Measurements from ENCODE around the gene DDX56. TPM values are rescaled to one million over a fixed set of nuclear protein-coding genes. Genes with fewer than 3 reads are reported as not detected.

The DDX56 gene
- total and polyA plus RNA-seq, 9 of the 15 experiments (the other 6 are each of a cell fraction or from before 2014, with no cell fraction given), result 33.0 to 145 (median 102) TPM

- no peak for TF ChIP-seq ZNF644 (tag; IDR thresholded peaks at IDR 0.05; ENCODE audit: low read depth)
- no peak for TF ChIP-seq MAFG (tag; conservative IDR thresholded peaks at IDR 0.05)
- no peak for TF ChIP-seq KAT8 (IDR thresholded peaks at IDR 0.05; ENCODE audit: low read depth)
- no peak for TF ChIP-seq ELK1 (CRISPR knock-in tag; IDR thresholded peaks at IDR 0.05)
- TF ChIP-seq MTA2 (IDR thresholded peaks at IDR 0.05; ENCODE audit: low read depth), result no peak
- no peak for TF ChIP-seq CHD1 (IDR thresholded peaks at IDR 0.05; ENCODE audit: low read length)
- no peak for TF ChIP-seq NFIX (CRISPR knock-in tag; IDR thresholded peaks at IDR 0.05; ENCODE audit: low read depth)
- 0 out of 4 replicates have a peak, but pooled peaks of 1 of the 2 experiments have one; percentile 50 for TF ChIP-seq UBTF (IDR thresholded peaks at IDR 0.05; ENCODE audit: borderline replicate concordance in 1 of 2, low read depth in 2 of 2, low read length in 2 of 2)
- no peak for TF ChIP-seq ZNF347 (CRISPR knock-in tag; IDR thresholded peaks at IDR 0.05; ENCODE audit: low read depth)
- peak in 1 of 3 experiments; percentile 38 for TF ChIP-seq YY1 (IDR thresholded peaks at IDR 0.05; ENCODE audit: borderline replicate concordance in 1 of 3, control insufficient read depth in 1 of 3, extremely low read depth in 1 of 3, insufficient read depth in 3 of 3, insufficient read length in 1 of 3, insufficient replicate concordance in 2 of 3, low read depth in 1 of 3, low read length in 2 of 3)
- TF ChIP-seq HMBOX1 (IDR thresholded peaks at IDR 0.05), result no peak
- TF ChIP-seq ZNF143 (CRISPR knock-in tag; IDR thresholded peaks at IDR 0.05), result no peak
- TF ChIP-seq PHF8 (IDR thresholded peaks at IDR 0.05; ENCODE audit: borderline replicate concordance, low read length), result peak; percentile 92; the same call in 1 of the 2 replicates
- no peak for TF ChIP-seq NR2F6 (CRISPR knock-in tag; IDR thresholded peaks at IDR 0.05)
- TF ChIP-seq STAT6 (CRISPR knock-in tag; IDR thresholded peaks at IDR 0.05), result no peak
- TF ChIP-seq IRF9 (tag; IDR thresholded peaks at IDR 0.05), result no peak
- TF ChIP-seq ZNF41 (CRISPR knock-in tag; conservative IDR thresholded peaks at IDR 0.05), result 0 out of 2 replicates have a peak, but pooled peaks have one; percentile 35
- 0 out of 2 replicates have a peak, but pooled peaks have one; percentile 25 for TF ChIP-seq LCOR (CRISPR knock-in tag; IDR thresholded peaks at IDR 0.05)
Measured at GRCh38 chr7:44606341-44607140, 32.8 kb upstream of the DDX56 start, which contains the start of gene OGDH (continued).
